HL-60 (cell line): Measurements from ENCODE around the gene CTSC.

Source experiments
- DNase-seq, 2 experiments: peaks; one replicate each; pipeline ENCODE4 v3.0.0-alpha.2; 2010 to 2020; ENCODE audit warnings: low read depth in 1 of 2, low spot score in 1 of 2
- H3K27ac ChIP-seq: fragments of 250-450 bp; sonication (Bioruptor Pico); replicated peaks from 2 replicates; pipeline ENCODE4 v1.5.1; 2020; ENCODE audit warnings: mild to moderate bottlenecking, moderate library complexity
- H3K27me3 ChIP-seq: fragments of 250-450 bp; sonication (Bioruptor Pico); 2 replicates; pipeline ENCODE4 v1.5.1; 2021; ENCODE audit warnings: mild to moderate bottlenecking, moderate library complexity; ENCODE audit not compliant: insufficient read depth, poor library complexity, severe bottlenecking
- H3K4me3 ChIP-seq: replicated peaks from 2 replicates; pipeline ENCODE4 v1.5.1; 2011; ENCODE audit warnings: mild to moderate bottlenecking, control low read depth, low read length; ENCODE audit not compliant: insufficient read depth
- CTCF ChIP-seq: IDR thresholded peaks from one replicate; pipeline ENCODE4 v1.5.1; 2011; ENCODE audit warnings: low read length, control low read depth, inconsistent platforms; ENCODE audit not compliant: insufficient read depth
- GABPA ChIP-seq: IDR thresholded peaks from 2 replicates; pipeline ENCODE4 v1.6.1; 2012; ENCODE audit warnings: low read depth
- POLR2AphosphoS5 ChIP-seq: IDR thresholded peaks from 2 replicates; pipeline ENCODE4 v1.6.1; 2012; ENCODE audit warnings: low read depth
- REST ChIP-seq: IDR thresholded peaks from 2 replicates; pipeline ENCODE4 v1.6.1; 2012; ENCODE audit warnings: low read depth; ENCODE audit not compliant: insufficient replicate concordance
- SPI1 ChIP-seq: IDR thresholded peaks from 2 replicates; pipeline ENCODE4 v1.6.1; 2012; ENCODE audit warnings: low read depth, mild to moderate bottlenecking, borderline replicate concordance

Gene CTSC

GRCh38 chr11:88305430-88305829, 32.1 kb downstream of the CTSC start:
- no peaks in the 10 kb centered on the region for H3K27me3 ChIP-seq
- TF ChIP-seq GABPA (no peak), CTCF (no peak), POLR2AphosphoS5 (no peak), SPI1 (no peak), REST (no peak)
- no peak overlapping the region for H3K4me3 ChIP-seq
- H3K27ac ChIP-seq = no peak overlapping the region
- no peak for DNase-seq

GRCh38 chr11:88304352-88304751, 33.2 kb downstream of the CTSC start:
- Histone ChIP-seq H3K4me3 (no peak overlapping the region), H3K27ac (no peak overlapping the region), H3K27me3 (no peaks in the 10 kb centered on the region)
- TF ChIP-seq POLR2AphosphoS5 = no peak
- no peak for TF ChIP-seq GABPA
- TF ChIP-seq REST = no peak
- no peak for TF ChIP-seq SPI1
- TF ChIP-seq CTCF = no peak
- DNase-seq = no peak

GRCh38 chr11:88303037-88303436, 34.5 kb downstream of the CTSC start:
- DNase-seq = no peak
- Histone ChIP-seq H3K27ac (no peak overlapping the region), H3K4me3 (no peak overlapping the region), H3K27me3 (no peaks in the 10 kb centered on the region)
- no peak for TF ChIP-seq GABPA
- TF ChIP-seq POLR2AphosphoS5 = no peak
- no peak for TF ChIP-seq REST
- TF ChIP-seq SPI1 = no peak
- TF ChIP-seq CTCF = no peak
